Ishikawa (cell line): ENCODE data around the gene GFRA1.

Experiments used
- CEBPB ChIP-seq: IDR thresholded peaks from 2 replicates; pipeline ENCODE4 v1.6.1; 2012
- CREB1 ChIP-seq: IDR thresholded peaks from 2 replicates; pipeline ENCODE4 v1.6.1; 2012; ENCODE audit warnings: low read depth
- EGR1 ChIP-seq: IDR thresholded peaks from 2 replicates; pipeline ENCODE4 v1.6.1; 2012
- EP300 ChIP-seq: IDR thresholded peaks from 2 replicates; pipeline ENCODE4 v1.6.1; 2012; ENCODE audit warnings: borderline replicate concordance
- FOXM1 ChIP-seq: IDR thresholded peaks from 2 replicates; pipeline ENCODE4 v1.6.1; 2012; ENCODE audit warnings: low read depth, borderline replicate concordance
- NFIC ChIP-seq: IDR thresholded peaks from 2 replicates; pipeline ENCODE4 v1.6.1; 2012
- RAD21 ChIP-seq: IDR thresholded peaks from 2 replicates; pipeline ENCODE4 v1.6.1; 2012; ENCODE audit warnings: low read depth
- TAF1 ChIP-seq: IDR thresholded peaks from 2 replicates; pipeline ENCODE4 v1.6.1; 2012; ENCODE audit warnings: low read depth, mild to moderate bottlenecking
- TCF12 ChIP-seq: IDR thresholded peaks from 2 replicates; pipeline ENCODE4 v1.6.1; 2012; ENCODE audit warnings: low read depth
- TEAD4 ChIP-seq: IDR thresholded peaks from 2 replicates; pipeline ENCODE4 v1.6.1; 2012
- YY1 ChIP-seq: IDR thresholded peaks from 2 replicates; pipeline ENCODE4 v1.6.1; 2012; ENCODE audit warnings: low read depth
- ZBTB7A ChIP-seq: IDR thresholded peaks from 2 replicates; pipeline ENCODE4 v1.6.1; 2012; ENCODE audit warnings: low read depth
- TF ChIP-seq, protein P1 (sequence below): IDR thresholded peaks from 2 replicates; pipeline ENCODE4 v1.6.1; 2012
- TF ChIP-seq, protein P2 (sequence below): IDR thresholded peaks from 2 replicates; pipeline ENCODE4 v1.6.1; 2012; ENCODE audit warnings: low read depth, mild to moderate bottlenecking
- TF ChIP-seq, protein P3 (sequence below): IDR thresholded peaks from 2 replicates; pipeline ENCODE4 v1.6.1; 2012

The GFRA1 gene

DNA sequence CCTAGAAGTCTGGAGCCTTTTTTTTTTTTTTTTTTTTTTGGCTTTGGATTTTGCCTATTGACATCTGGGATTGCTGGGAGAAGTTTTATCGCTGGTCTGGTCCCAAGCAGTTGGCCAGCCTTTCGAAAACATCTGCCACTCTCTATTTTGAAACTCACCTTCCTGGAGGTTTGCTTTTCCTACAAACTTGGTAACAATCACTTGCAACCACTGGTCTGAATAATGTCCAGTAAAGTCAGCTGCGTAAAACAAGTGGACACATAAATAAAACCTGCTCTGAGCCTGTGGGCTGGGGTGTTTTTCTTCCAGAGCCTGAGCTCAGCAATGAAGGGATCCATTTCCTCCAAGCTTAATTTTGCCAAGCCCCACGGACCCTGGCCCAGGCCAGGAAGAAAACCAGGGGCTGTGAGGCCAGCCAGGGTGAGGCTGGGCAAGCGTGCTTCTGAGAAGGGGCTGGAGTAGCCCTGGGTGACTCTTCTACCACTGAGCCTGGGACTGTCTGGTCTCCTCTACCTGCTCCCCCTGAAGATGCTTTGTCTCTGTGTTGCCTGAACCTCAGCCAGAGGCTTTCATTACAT, 202.2 kb downstream of the GFRA1 start:
- TF ChIP-seq TCF12, result no peak
- no peak for TF ChIP-seq TAF1

DNA sequence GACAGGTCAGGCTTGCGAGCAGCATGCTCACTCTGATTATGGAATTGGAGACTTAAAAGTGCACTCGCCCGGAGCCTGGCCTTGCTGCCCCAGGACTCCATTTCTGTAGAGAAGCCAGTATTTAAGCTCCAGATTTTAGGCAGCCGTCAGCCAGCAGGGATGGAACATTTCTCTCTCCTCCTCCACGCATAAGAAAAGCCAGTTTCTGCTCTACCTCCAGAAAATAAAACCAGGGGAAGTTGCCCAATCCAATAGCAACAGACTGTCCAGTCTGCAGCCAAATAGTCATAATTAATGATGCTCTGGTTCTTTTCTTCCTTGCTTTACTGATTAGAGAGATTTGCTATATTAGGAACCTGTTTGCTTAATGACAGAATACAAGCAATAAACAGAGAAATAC, 203.2 kb downstream of the GFRA1 start:
- no peak for TF ChIP-seq TCF12
- TF ChIP-seq EP300, result no peak
- TF ChIP-seq, protein P1, sequence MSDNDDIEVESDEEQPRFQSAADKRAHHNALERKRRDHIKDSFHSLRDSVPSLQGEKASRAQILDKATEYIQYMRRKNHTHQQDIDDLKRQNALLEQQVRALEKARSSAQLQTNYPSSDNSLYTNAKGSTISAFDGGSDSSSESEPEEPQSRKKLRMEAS, result no peak
- no peak for TF ChIP-seq CREB1
- TF ChIP-seq RAD21, result no peak
- no peak for TF ChIP-seq TAF1
- no peak for TF ChIP-seq ZBTB7A
- TF ChIP-seq, protein P2, sequence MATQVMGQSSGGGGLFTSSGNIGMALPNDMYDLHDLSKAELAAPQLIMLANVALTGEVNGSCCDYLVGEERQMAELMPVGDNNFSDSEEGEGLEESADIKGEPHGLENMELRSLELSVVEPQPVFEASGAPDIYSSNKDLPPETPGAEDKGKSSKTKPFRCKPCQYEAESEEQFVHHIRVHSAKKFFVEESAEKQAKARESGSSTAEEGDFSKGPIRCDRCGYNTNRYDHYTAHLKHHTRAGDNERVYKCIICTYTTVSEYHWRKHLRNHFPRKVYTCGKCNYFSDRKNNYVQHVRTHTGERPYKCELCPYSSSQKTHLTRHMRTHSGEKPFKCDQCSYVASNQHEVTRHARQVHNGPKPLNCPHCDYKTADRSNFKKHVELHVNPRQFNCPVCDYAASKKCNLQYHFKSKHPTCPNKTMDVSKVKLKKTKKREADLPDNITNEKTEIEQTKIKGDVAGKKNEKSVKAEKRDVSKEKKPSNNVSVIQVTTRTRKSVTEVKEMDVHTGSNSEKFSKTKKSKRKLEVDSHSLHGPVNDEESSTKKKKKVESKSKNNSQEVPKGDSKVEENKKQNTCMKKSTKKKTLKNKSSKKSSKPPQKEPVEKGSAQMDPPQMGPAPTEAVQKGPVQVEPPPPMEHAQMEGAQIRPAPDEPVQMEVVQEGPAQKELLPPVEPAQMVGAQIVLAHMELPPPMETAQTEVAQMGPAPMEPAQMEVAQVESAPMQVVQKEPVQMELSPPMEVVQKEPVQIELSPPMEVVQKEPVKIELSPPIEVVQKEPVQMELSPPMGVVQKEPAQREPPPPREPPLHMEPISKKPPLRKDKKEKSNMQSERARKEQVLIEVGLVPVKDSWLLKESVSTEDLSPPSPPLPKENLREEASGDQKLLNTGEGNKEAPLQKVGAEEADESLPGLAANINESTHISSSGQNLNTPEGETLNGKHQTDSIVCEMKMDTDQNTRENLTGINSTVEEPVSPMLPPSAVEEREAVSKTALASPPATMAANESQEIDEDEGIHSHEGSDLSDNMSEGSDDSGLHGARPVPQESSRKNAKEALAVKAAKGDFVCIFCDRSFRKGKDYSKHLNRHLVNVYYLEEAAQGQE, result no peak
- TF ChIP-seq CEBPB, result no peak
- TF ChIP-seq NFIC, result no peak
- no peak for TF ChIP-seq YY1
- no peak for TF ChIP-seq TEAD4
- TF ChIP-seq EGR1, result no peak
- TF ChIP-seq, protein P3, sequence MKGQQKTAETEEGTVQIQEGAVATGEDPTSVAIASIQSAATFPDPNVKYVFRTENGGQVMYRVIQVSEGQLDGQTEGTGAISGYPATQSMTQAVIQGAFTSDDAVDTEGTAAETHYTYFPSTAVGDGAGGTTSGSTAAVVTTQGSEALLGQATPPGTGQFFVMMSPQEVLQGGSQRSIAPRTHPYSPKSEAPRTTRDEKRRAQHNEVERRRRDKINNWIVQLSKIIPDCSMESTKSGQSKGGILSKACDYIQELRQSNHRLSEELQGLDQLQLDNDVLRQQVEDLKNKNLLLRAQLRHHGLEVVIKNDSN, result no peak
- no peak for TF ChIP-seq FOXM1

- TF ChIP-seq, protein P2, result no peak
- TF ChIP-seq, protein P1, result no peak
- TF ChIP-seq, protein P3, result no peak
- TF ChIP-seq EGR1, result no peak
- no peak for TF ChIP-seq RAD21
- no peak for TF ChIP-seq TAF1
Measured at GRCh38 chr10:116067825-116068224, 205.2 kb downstream of the GFRA1 start.

DNA sequence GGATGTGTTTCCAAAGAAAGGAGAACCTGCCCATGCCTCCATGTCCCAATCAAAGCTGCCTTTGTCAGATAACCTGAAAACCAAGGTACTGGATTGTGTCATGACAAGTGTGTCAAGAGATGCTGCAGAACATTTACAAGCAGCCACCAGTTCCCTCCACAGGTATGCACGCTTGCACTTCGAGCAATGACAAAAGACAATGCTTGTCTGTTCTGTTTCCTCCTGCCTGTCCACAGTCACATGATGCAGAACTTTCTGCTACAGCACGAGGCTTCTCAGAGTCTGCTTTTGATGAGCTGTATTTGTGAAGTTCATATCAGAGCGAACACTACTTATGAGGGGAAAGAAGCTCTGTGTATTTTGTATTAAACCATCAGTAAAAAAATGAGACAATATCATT, 209.9 kb downstream of the GFRA1 start:
- TF ChIP-seq RAD21 (no peak), FOXM1 (no peak), ZBTB7A (no peak), TEAD4 (no peak), YY1 (no peak), TAF1 (no peak), CEBPB (no peak), EGR1 (no peak), CREB1 (no peak), TCF12 (no peak), EP300 (no peak), NFIC (no peak)
- TF ChIP-seq, protein P2, result no peak
- TF ChIP-seq, protein P1, result no peak
- TF ChIP-seq, protein P3, result no peak
